ENCODE data around the gene ATXN10.

DNA sequence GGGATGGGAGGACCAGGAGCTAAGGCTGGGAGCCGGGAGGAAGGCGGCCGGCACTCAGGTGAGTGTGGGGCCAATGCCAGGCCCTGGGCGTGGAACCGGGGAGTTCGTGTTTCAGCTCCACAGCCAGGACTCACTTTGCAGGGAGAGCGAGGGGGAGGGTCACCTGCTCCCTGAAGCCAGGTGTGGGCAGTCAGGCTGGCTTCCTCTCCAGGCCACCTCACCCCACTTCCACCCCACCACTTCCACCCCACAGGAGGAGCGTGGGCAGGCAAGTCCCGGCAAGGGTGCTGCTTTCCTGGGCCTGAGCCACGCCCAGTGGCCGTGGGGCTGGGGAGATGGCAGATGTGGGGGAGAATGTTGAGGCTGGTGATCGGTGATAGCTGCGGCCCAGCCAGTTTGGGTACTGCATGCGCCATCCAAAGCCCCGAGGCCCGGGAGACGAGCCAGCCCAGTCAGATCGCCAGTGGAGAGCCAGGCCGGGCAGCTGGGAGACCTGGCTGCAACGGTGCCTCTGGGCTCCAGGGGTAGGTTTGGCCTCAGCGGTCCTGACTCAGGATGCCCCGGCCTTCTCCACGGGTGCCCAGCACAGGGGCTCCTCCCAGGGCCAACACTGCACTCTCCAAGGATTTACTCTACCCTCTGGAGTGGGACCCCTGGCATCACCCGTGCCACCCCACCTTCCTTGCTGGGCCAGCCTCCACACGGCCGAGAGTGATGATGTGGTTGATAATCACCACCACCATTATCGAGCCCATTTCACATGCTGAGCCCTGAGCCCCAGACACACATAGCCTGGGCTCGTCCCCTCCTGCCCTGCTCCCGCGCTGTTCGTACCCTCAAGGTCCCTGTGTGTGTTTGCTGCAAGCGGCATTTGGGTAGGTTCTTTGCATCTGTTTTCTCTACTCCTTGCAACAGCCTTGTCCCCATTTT, 211.5 kb downstream of the ATXN10 start:
- TF ChIP-seq, protein P1, sequence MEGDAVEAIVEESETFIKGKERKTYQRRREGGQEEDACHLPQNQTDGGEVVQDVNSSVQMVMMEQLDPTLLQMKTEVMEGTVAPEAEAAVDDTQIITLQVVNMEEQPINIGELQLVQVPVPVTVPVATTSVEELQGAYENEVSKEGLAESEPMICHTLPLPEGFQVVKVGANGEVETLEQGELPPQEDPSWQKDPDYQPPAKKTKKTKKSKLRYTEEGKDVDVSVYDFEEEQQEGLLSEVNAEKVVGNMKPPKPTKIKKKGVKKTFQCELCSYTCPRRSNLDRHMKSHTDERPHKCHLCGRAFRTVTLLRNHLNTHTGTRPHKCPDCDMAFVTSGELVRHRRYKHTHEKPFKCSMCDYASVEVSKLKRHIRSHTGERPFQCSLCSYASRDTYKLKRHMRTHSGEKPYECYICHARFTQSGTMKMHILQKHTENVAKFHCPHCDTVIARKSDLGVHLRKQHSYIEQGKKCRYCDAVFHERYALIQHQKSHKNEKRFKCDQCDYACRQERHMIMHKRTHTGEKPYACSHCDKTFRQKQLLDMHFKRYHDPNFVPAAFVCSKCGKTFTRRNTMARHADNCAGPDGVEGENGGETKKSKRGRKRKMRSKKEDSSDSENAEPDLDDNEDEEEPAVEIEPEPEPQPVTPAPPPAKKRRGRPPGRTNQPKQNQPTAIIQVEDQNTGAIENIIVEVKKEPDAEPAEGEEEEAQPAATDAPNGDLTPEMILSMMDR (IDR thresholded peaks at IDR 0.05; ENCODE audit: insufficient read depth, low read length): no peak
- no peak for TF ChIP-seq SPI1 (IDR thresholded peaks at IDR 0.05; ENCODE audit: borderline replicate concordance, low read depth)
- TF ChIP-seq, protein P2, sequence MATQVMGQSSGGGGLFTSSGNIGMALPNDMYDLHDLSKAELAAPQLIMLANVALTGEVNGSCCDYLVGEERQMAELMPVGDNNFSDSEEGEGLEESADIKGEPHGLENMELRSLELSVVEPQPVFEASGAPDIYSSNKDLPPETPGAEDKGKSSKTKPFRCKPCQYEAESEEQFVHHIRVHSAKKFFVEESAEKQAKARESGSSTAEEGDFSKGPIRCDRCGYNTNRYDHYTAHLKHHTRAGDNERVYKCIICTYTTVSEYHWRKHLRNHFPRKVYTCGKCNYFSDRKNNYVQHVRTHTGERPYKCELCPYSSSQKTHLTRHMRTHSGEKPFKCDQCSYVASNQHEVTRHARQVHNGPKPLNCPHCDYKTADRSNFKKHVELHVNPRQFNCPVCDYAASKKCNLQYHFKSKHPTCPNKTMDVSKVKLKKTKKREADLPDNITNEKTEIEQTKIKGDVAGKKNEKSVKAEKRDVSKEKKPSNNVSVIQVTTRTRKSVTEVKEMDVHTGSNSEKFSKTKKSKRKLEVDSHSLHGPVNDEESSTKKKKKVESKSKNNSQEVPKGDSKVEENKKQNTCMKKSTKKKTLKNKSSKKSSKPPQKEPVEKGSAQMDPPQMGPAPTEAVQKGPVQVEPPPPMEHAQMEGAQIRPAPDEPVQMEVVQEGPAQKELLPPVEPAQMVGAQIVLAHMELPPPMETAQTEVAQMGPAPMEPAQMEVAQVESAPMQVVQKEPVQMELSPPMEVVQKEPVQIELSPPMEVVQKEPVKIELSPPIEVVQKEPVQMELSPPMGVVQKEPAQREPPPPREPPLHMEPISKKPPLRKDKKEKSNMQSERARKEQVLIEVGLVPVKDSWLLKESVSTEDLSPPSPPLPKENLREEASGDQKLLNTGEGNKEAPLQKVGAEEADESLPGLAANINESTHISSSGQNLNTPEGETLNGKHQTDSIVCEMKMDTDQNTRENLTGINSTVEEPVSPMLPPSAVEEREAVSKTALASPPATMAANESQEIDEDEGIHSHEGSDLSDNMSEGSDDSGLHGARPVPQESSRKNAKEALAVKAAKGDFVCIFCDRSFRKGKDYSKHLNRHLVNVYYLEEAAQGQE (IDR thresholded peaks at IDR 0.05; ENCODE audit: insufficient replicate concordance, low read depth): no peak
- no peak for TF ChIP-seq POLR2AphosphoS5 (IDR thresholded peaks at IDR 0.05; ENCODE audit: low read depth)
- no peak for TF ChIP-seq GABPA (IDR thresholded peaks at IDR 0.05; ENCODE audit: low read depth)

Measured in HL-60 (cell line).